ENCODE measurements around the gene MFSD6.

Gene MFSD6

DNA sequence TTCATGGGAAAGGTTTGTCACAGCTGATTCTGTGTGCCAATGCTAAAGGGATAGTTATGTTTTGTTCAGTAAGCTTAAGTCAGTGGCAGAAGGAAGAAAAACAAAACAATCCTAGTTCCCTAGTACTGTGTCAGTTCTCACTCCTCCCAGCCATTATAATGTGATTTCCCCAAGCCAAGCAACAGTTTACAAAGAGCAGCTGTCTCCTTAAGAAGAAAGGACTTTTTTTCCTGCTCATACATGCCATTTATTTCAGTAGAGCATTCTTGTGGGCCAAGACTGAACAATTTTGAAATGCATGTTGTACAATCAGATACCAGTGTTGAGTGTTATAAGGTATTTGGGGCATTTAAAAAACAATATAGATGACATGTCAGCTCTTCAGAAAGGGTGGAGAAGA, 74.3 kb downstream of the MFSD6 start:
- H3K27me3 ChIP-seq = no peaks in the 10 kb centered on the region
- H3K4me1 ChIP-seq (ENCODE audit: control insufficient read depth in 1 of 2, insufficient read depth in 1 of 2, low read depth in 1 of 2, low read length in 1 of 2) = no peaks in the 10 kb centered on the region
- no peak overlapping the region for H3K27ac ChIP-seq
- H3K4me3 ChIP-seq (ENCODE audit: low read depth in 1 of 2, low read length in 1 of 2) = no peak overlapping the region
- H3K9me3 ChIP-seq = no peaks in the 10 kb centered on the region
- TF ChIP-seq, protein P1, sequence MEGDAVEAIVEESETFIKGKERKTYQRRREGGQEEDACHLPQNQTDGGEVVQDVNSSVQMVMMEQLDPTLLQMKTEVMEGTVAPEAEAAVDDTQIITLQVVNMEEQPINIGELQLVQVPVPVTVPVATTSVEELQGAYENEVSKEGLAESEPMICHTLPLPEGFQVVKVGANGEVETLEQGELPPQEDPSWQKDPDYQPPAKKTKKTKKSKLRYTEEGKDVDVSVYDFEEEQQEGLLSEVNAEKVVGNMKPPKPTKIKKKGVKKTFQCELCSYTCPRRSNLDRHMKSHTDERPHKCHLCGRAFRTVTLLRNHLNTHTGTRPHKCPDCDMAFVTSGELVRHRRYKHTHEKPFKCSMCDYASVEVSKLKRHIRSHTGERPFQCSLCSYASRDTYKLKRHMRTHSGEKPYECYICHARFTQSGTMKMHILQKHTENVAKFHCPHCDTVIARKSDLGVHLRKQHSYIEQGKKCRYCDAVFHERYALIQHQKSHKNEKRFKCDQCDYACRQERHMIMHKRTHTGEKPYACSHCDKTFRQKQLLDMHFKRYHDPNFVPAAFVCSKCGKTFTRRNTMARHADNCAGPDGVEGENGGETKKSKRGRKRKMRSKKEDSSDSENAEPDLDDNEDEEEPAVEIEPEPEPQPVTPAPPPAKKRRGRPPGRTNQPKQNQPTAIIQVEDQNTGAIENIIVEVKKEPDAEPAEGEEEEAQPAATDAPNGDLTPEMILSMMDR (IDR thresholded peaks at IDR 0.05) = no peak
- H3K36me3 ChIP-seq = no peaks in the 10 kb centered on the region

DNA sequence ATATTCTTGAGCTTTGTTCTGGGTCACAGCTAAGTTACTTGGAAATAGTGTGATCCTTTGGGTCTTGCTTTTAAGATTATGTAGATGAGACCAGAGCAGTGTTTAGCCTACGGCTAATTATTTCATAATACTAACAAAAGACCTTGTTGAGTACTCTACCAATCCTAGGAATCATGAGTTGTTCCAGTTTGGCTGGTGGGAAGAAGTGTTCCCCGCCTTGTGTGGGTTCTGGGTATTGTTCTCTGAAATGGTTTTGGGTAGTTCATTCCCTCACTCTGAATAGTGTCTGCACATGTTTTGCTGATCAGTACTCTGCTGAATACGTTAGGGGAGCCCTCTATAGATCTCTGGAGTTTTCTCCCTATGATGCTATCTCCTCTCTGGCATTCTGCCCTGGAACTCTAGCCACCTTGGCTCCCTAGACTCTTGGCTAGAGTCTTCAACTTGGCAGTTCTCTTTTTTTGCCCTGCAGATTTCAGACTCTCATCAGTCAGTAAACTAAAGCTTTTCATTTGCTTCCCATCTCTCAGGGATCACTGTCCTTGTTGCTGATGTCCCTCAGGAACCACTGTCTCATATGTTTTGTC, 78.0 kb downstream of the MFSD6 start:
- H3K4me3 ChIP-seq (ENCODE audit: low read depth in 1 of 2, low read length in 1 of 2) = no peak overlapping the region
- TF ChIP-seq, protein P1 (IDR thresholded peaks at IDR 0.05) = no peak
- no peaks in the 10 kb centered on the region for H3K36me3 ChIP-seq
- no peaks in the 10 kb centered on the region for H3K27me3 ChIP-seq
- H3K9me3 ChIP-seq = no peaks in the 10 kb centered on the region
- no peaks in the 10 kb centered on the region for H3K4me1 ChIP-seq (ENCODE audit: control insufficient read depth in 1 of 2, insufficient read depth in 1 of 2, low read depth in 1 of 2, low read length in 1 of 2)
- H3K27ac ChIP-seq = no peak overlapping the region

DNA sequence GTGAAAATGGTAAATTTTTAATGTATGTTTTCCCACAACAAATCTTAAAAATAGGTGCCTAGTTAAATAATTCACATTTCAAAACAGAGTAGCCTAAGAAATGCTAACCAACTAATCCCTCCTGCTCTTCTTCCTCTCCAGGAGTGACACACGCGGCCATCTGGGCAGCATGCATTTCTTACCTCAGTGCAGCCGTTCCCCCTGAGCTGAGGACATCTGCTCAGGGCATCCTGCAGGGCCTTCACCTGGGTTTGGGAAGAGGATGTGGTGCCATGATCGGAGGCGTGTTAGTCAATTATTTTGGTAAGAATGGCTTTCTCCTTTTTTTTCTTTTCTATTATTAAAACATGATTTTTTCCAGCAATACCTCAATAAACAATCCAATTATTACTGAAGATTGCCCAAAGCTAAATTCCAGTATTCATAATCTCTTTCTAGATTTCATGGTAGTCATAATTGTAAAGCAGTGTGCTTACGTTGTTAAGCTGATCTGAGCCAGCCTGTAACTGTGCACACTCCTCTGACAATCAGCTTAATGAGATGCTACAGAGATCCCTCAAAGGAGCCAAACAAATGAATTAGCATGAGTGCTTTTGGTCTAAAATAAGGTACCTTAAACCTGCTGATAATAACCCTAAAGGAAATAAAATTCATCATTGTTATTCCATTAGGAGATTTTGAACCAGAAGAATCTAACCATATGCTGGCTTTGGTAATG, 80.5 kb downstream of the MFSD6 start:
- TF ChIP-seq, protein P1 (IDR thresholded peaks at IDR 0.05) = no peak
- Histone ChIP-seq H3K4me3 (ENCODE audit: low read depth in 1 of 2, low read length in 1 of 2) (no peak overlapping the region), H3K9me3 (no peaks in the 10 kb centered on the region), H3K36me3 (no peaks in the 10 kb centered on the region), H3K27me3 (no peaks in the 10 kb centered on the region), H3K4me1 (ENCODE audit: control insufficient read depth in 1 of 2, insufficient read depth in 1 of 2, low read depth in 1 of 2, low read length in 1 of 2) (no peaks in the 10 kb centered on the region), H3K27ac (no peak overlapping the region)

DNA sequence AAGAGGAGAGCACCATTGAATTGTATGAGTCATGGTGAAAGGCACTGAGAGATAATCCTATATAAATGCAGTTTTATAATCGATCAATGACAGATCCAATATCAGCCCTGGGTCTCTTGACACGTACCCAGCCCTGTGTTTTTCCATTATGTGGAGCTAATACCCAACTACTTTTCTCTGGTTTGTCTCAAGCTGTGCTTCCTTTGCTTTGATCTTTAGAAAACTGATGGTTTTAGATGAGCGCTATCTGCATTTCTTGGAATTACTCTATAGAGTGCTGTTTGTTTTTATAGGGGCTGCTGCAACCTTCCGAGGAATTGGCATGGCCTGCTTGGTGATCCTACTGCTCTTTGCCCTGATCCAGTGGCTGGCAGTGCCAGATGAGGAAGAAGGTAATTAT, 81.3 kb downstream of the MFSD6 start:
- no peak overlapping the region for H3K4me3 ChIP-seq (ENCODE audit: low read depth in 1 of 2, low read length in 1 of 2)
- no peaks in the 10 kb centered on the region for H3K4me1 ChIP-seq (ENCODE audit: control insufficient read depth in 1 of 2, insufficient read depth in 1 of 2, low read depth in 1 of 2, low read length in 1 of 2)

DNA sequence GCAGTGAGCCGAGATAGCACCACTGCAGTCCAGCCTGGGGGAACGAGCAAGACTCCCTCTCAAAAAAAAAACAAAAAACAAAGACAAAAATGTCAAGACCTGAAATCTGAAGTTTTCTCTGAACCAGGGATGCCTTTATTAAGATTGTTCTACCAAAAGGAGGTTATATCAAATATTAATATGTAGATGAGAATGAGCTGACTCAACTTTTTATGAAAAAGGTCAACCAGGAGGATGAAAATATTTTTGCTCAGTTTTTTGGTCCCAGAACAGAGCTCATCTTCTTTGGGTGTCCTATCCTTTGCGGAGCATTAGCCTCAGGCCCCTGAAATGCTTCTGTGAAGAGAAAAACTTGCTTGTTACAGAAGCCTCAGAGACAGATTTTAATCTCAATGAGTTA, 82.3 kb downstream of the MFSD6 start:
- no peaks in the 10 kb centered on the region for H3K36me3 ChIP-seq

More for the DNA sequence above, 81.3 kb downstream of the MFSD6 start:
- H3K27me3 ChIP-seq = no peaks in the 10 kb centered on the region
- no peaks in the 10 kb centered on the region for H3K36me3 ChIP-seq
- H3K9me3 ChIP-seq = no peaks in the 10 kb centered on the region
- TF ChIP-seq, protein P1 (IDR thresholded peaks at IDR 0.05) = no peak
- H3K27ac ChIP-seq = no peak overlapping the region

More for the DNA sequence above, 82.3 kb downstream of the MFSD6 start:
- TF ChIP-seq, protein P1 (IDR thresholded peaks at IDR 0.05) = no peak
- Histone ChIP-seq H3K9me3 (no peaks in the 10 kb centered on the region), H3K27ac (no peak overlapping the region), H3K27me3 (no peaks in the 10 kb centered on the region), H3K4me1 (ENCODE audit: control insufficient read depth in 1 of 2, insufficient read depth in 1 of 2, low read depth in 1 of 2, low read length in 1 of 2) (no peaks in the 10 kb centered on the region), H3K4me3 (ENCODE audit: low read depth in 1 of 2, low read length in 1 of 2) (no peak overlapping the region)

Measured in neutrophil (primary cell).